HepG2 (cell line): Measurements from ENCODE around the gene ACP1. TPM values are rescaled to one million over a fixed set of nuclear protein-coding genes. Genes with fewer than 3 reads are reported as not detected.

Experiments
- FOXA3 ChIP-seq: IDR thresholded peaks from 2 replicates; pipeline ENCODE4 v1.6.1; 2016; ENCODE audit warnings: missing genetic modification reagents, missing compliant biosample characterization
- ISL2 ChIP-seq: sonication (generic); formaldehyde crosslinking; IDR thresholded peaks from 2 replicates; pipeline ENCODE4 v1.5.0; 2020; ENCODE audit warnings: missing genetic modification reagents
- KLF9 ChIP-seq: IDR thresholded peaks from 2 replicates; pipeline ENCODE4 v1.6.1; 2016; ENCODE audit warnings: low read depth
- MED13 ChIP-seq: sonication (generic); formaldehyde crosslinking; IDR thresholded peaks from 2 replicates; pipeline ENCODE4 v1.5.0; 2020; ENCODE audit warnings: missing genetic modification reagents
- MTF2 ChIP-seq: sonication (generic); formaldehyde crosslinking; IDR thresholded peaks from 2 replicates; pipeline ENCODE4 v1.5.0; 2020; ENCODE audit warnings: missing genetic modification reagents, borderline replicate concordance
- NONO ChIP-seq, 2 experiments: fragments of 450-650 bp in 1 of 2; sonication (generic) in 1 of 2; formaldehyde crosslinking in 1 of 2; IDR thresholded peaks in 1 of 2; conservative IDR thresholded peaks in 1 of 2; 2 replicates each; pipeline versions ENCODE4 v1.6.1 to v1.8.0; 2017 to 2022; ENCODE audit warnings: mild to moderate bottlenecking in 1 of 2, missing genetic modification reagents in 1 of 2, moderate library complexity in 1 of 2
- RCOR2 ChIP-seq: IDR thresholded peaks from 2 replicates; pipeline ENCODE4 v1.6.1; 2016; ENCODE audit warnings: missing biosample characterization, missing genetic modification reagents
- STAT6 ChIP-seq: sonication (generic); formaldehyde crosslinking; IDR thresholded peaks from 2 replicates; pipeline ENCODE4 v1.4.0; 2020; ENCODE audit warnings: missing genetic modification reagents, mild to moderate bottlenecking, borderline replicate concordance
- TMF1 ChIP-seq: sonication (generic); formaldehyde crosslinking; IDR thresholded peaks from 2 replicates; pipeline ENCODE4 v1.8.1; 2022; ENCODE audit warnings: low read depth, missing genetic modification reagents
- TRIM22 ChIP-seq: fragments of 450-650 bp; IDR thresholded peaks from 2 replicates; pipeline ENCODE4 v1.6.1; 2017
- ZBTB1 ChIP-seq: sonication (generic); formaldehyde crosslinking; IDR thresholded peaks from 2 replicates; pipeline ENCODE4 v1.4.0; 2020; ENCODE audit warnings: missing genetic modification reagents, borderline replicate concordance
- ZNF318 ChIP-seq: sonication (generic); formaldehyde crosslinking; IDR thresholded peaks from 2 replicates; pipeline ENCODE4 v1.4.0; 2020; ENCODE audit warnings: mild to moderate bottlenecking, missing genetic modification reagents
- ZNF326 ChIP-seq: sonication (generic); formaldehyde crosslinking; IDR thresholded peaks from 2 replicates; pipeline ENCODE4 v1.4.0; 2020; ENCODE audit warnings: missing genetic modification reagents, borderline replicate concordance
- ZNF574 ChIP-seq: sonication (generic); formaldehyde crosslinking; IDR thresholded peaks from 2 replicates; pipeline ENCODE4 v1.4.0; 2020; ENCODE audit warnings: missing genetic modification reagents
- ZNF616 ChIP-seq: sonication (generic); formaldehyde crosslinking; IDR thresholded peaks from 2 replicates; pipeline ENCODE4 v1.5.0; 2020; ENCODE audit warnings: low read depth, mild to moderate bottlenecking, missing genetic modification reagents
- ZSCAN12 ChIP-seq: sonication (generic); formaldehyde crosslinking; IDR thresholded peaks from 2 replicates; pipeline ENCODE4 v1.9.0; 2021; ENCODE audit warnings: mild to moderate bottlenecking, missing genetic modification reagents
- polyA plus RNA-seq, 8 experiments: library from polyadenylated mRNA; depleted of rRNA in 3 of 8; stranded (reverse) in 7 of 8; unstranded in 1 of 8; fragments of >200 nt; fragmentation: Illumina TruSeq in 4 of 8; extraction: Trizol in 4 of 8; gene quantifications; 2 replicates each; pipeline versions ENCODE4 v1.2.1 to v1.2.3, GENCODE V29; 2011 to 2016; ENCODE audit warnings: low read depth in 4 of 8, missing spikeins in 1 of 8, mixed read lengths in 1 of 8; ENCODE audit not compliant: insufficient read depth in 1 of 8
- total RNA-seq, 5 experiments: library from RNA; depleted of rRNA; stranded (reverse); fragments of >200 nt; fragmentation: Illumina TruSeq; extraction: Trizol; gene quantifications; 2 replicates each; pipeline ENCODE4 v1.2.3, GENCODE V29; 2016; ENCODE audit warnings: low read depth in 1 of 5

Gene ACP1
- total and polyA plus RNA-seq, 2 of the 13 experiments (the other 11 are each of a cell fraction or from before 2014, with no cell fraction given), result 246 to 348 TPM

GRCh38 chr2:262117-262516 lies 2.6 kb upstream of the ACP1 start (continued):
- TF ChIP-seq MTF2 (no peak), FOXA3 (CRISPR knock-in tag) (no peak), ZSCAN12 (CRISPR knock-in tag) (no peak), MED13 (no peak), NONO (IDR thresholded peaks at IDR 0.05) (no peak), NONO (CRISPR knock-in tag; conservative IDR thresholded peaks at IDR 0.05) (no peak), ZNF574 (CRISPR knock-in tag) (no peak), ZNF616 (CRISPR knock-in tag) (no peak), RCOR2 (CRISPR knock-in tag) (0 out of 2 replicates have a peak, but pooled peaks have one; percentile 6), ZBTB1 (CRISPR knock-in tag) (no peak), ZNF326 (no peak), TMF1 (CRISPR knock-in tag) (no peak), STAT6 (no peak), KLF9 (CRISPR knock-in tag) (no peak), ZNF318 (CRISPR knock-in tag) (no peak), TRIM22 (no peak), ISL2 (CRISPR knock-in tag) (0 out of 2 replicates have a peak, but pooled peaks have one; percentile 45)
